CD4-positive, alpha-beta T cell treated with Interleukin-15 for 1 hour (primary cell): ENCODE results near the gene ARHGEF16.

ENCODE experiments used
- DNase-seq: peaks from one replicate; pipeline ENCODE4 v3.0.0-alpha.2; 2020

ARHGEF16 gene

GRCh38 chr1:3483801-3484444 is 29.5 kb downstream of the ARHGEF16 start:
- DNase-seq = no peak

- DNase-seq = no peak
Measured at GRCh38 chr1:3485016-3485415, 30.6 kb downstream of the ARHGEF16 start.

- no peak for DNase-seq
Measured at GRCh38 chr1:3488432-3488831, 34.0 kb downstream of the ARHGEF16 start.

- DNase-seq = no peak
Measured at GRCh38 chr1:3490046-3490745, 35.7 kb downstream of the ARHGEF16 start.

GRCh38 chr1:3491291-3492246 is 37.1 kb downstream of the ARHGEF16 start:
- DNase-seq = peak; percentile 79

- DNase-seq = no peak
Measured at GRCh38 chr1:3492545-3493246, 38.2 kb downstream of the ARHGEF16 start.

- no peak for DNase-seq
Measured at GRCh38 chr1:3494321-3495308, 40.1 kb downstream of the ARHGEF16 start.

GRCh38 chr1:3495776-3496745 is 41.6 kb downstream of the ARHGEF16 start:
- no peak for DNase-seq

GRCh38 chr1:3496916-3497315 is 42.5 kb downstream of the ARHGEF16 start:
- DNase-seq = no peak

GRCh38 chr1:3497521-3497920 is 43.1 kb downstream of the ARHGEF16 start:
- no peak for DNase-seq

GRCh38 chr1:3498246-3498930 is 43.9 kb downstream of the ARHGEF16 start:
- DNase-seq = no peak

- no peak for DNase-seq
Measured at GRCh38 chr1:3498986-3499385, 44.5 kb downstream of the ARHGEF16 start.

GRCh38 chr1:3499611-3500010 is 45.1 kb downstream of the ARHGEF16 start:
- DNase-seq = no peak

GRCh38 chr1:3500265-3500835 is 45.9 kb downstream of the ARHGEF16 start:
- DNase-seq = no peak

- DNase-seq = no peak
Measured at GRCh38 chr1:3501437-3501836, 47.0 kb downstream of the ARHGEF16 start.

- peak; percentile 28 for DNase-seq
Measured at GRCh38 chr1:3501856-3502640, 47.6 kb downstream of the ARHGEF16 start.

- no peak for DNase-seq
Measured at GRCh38 chr1:3502641-3503524, 48.4 kb downstream of the ARHGEF16 start.

- no peak for DNase-seq
Measured at GRCh38 chr1:3503525-3503886, 49.0 kb downstream of the ARHGEF16 start.
